Ureter (tissue), 1 donor: ENCODE results near the gene CHST8. TPM values are rescaled to one million over a fixed set of nuclear protein-coding genes. Genes with fewer than 3 reads are reported as not detected.

Source experiments
- DNase-seq: peaks from one replicate; pipeline ENCODE4 v3.0.0-alpha.2; 2020; ENCODE audit warnings: low spot score
- total RNA-seq: library from RNA; stranded (reverse); gene quantifications from one replicate; pipeline ENCODE4 v1.2.4, GENCODE V29; 2023
- donor health status: DM: yes; HTN: yes; CAD: no.

The CHST8 gene
- total RNA-seq, 1 donor from 2014 or later, result 0.89 TPM

GRCh38 chr19:33673996-33674625 is 52.4 kb downstream of the CHST8 start:
- no peak for DNase-seq

GRCh38 chr19:33674626-33675367 is 53.0 kb downstream of the CHST8 start:
- DNase-seq, result no peak

GRCh38 chr19:33675501-33676124 is 53.9 kb downstream of the CHST8 start:
- no peak for DNase-seq

- no peak for DNase-seq
Observed at GRCh38 chr19:33676999-33677665, 55.4 kb downstream of the CHST8 start.

GRCh38 chr19:33677745-33678426 is 56.1 kb downstream of the CHST8 start:
- DNase-seq, result no peak

GRCh38 chr19:33678796-33679585 is 57.2 kb downstream of the CHST8 start:
- no peak for DNase-seq

- no peak for DNase-seq
Observed at GRCh38 chr19:33679696-33680095, 57.9 kb downstream of the CHST8 start.

GRCh38 chr19:33681081-33681680 is 59.4 kb downstream of the CHST8 start:
- no peak for DNase-seq

GRCh38 chr19:33683881-33684537 is 62.3 kb downstream of the CHST8 start:
- peak; percentile 50 for DNase-seq

GRCh38 chr19:33684538-33685232 is 62.9 kb downstream of the CHST8 start:
- DNase-seq, result no peak

GRCh38 chr19:33685541-33685940 is 63.8 kb downstream of the CHST8 start:
- no peak for DNase-seq

- no peak for DNase-seq
Observed at GRCh38 chr19:33686262-33686661, 64.5 kb downstream of the CHST8 start.

- no peak for DNase-seq
Observed at GRCh38 chr19:33686687-33687480, 65.1 kb downstream of the CHST8 start.

- DNase-seq, result no peak
Observed at GRCh38 chr19:33687481-33688170, 65.9 kb downstream of the CHST8 start.

GRCh38 chr19:33688171-33688992 is 66.6 kb downstream of the CHST8 start:
- no peak for DNase-seq

GRCh38 chr19:33689138-33689746 is 67.5 kb downstream of the CHST8 start:
- no peak for DNase-seq

- DNase-seq, result no peak
Observed at GRCh38 chr19:33689868-33690267, 68.1 kb downstream of the CHST8 start.
